Gastrocnemius medialis (tissue), 4 donors: Measurements from ENCODE around the gene EFHD1. TPM values are rescaled to one million over a fixed set of nuclear protein-coding genes. Genes with fewer than 3 reads are reported as not detected.

Experiments used
- ATAC-seq, 2 donors: fragments of 150-250 bp; one replicate each; pipeline ENCODE4 v1.9.1; 2016
- DNase-seq, 2 donors: peaks; one replicate each; pipeline ENCODE4 v3.0.0-alpha.2; 2019
- H3K27ac ChIP-seq, 4 donors: fragments of 200-600 bp; sonication (generic); 1 replicate in 1 of 4; 2 replicates in 3 of 4; pipeline ENCODE4 v1.5.1; 2016 to 2018; ENCODE audit warnings: mild to moderate bottlenecking in 2 of 4, moderate library complexity in 1 of 4
- H3K27me3 ChIP-seq, 3 donors: fragments of 200-600 bp; sonication (generic) in 2 of 3; 1 replicate in 1 of 3; 2 replicates in 2 of 3; pipeline versions ENCODE4 v1.5.1 to v1.6.0; 2016 to 2019; ENCODE audit warnings: mild to moderate bottlenecking in 1 of 3, moderate library complexity in 1 of 3
- H3K36me3 ChIP-seq, 2 donors: fragments of 200-600 bp; sonication (generic) in 1 of 2; one replicate each; pipeline ENCODE4 v1.5.1; 2017 to 2018
- H3K4me1 ChIP-seq, 2 donors: fragments of 200-600 bp; sonication (generic) in 1 of 2; one replicate each; pipeline ENCODE4 v1.5.1; 2016 to 2017; ENCODE audit warnings: mild to moderate bottlenecking in 2 of 2
- H3K4me3 ChIP-seq, 4 donors: fragments of 200-600 bp; sonication (generic) in 3 of 4; 1 replicate in 1 of 4; 2 replicates in 3 of 4; pipeline ENCODE4 v1.5.1; 2016 to 2019; ENCODE audit warnings: mild to moderate bottlenecking in 2 of 4
- H3K9me3 ChIP-seq, 3 donors: fragments of 200-600 bp; sonication (generic) in 2 of 3; 1 replicate in 1 of 3; 2 replicates in 2 of 3; pipeline ENCODE4 v1.5.1; 2016 to 2019
- CTCF ChIP-seq, 5 experiments: fragments of 450-650 bp in 3 of 5; fragments of 200-600 bp in 2 of 5; sonication (generic) in 2 of 5; IDR thresholded peaks in 4 of 5; conservative IDR thresholded peaks in 1 of 5; 1 replicate in 4 of 5; 2 replicates in 1 of 5; pipeline ENCODE4 v1.5.1; 2016 to 2019; ENCODE audit warnings: antibody characterized with exemption in 5 of 5, mild to moderate bottlenecking in 3 of 5, moderate library complexity in 3 of 5
- POLR2A ChIP-seq, 2 donors: fragments of 450-650 bp; IDR thresholded peaks; one replicate each; pipeline ENCODE4 v1.6.1; 2017; ENCODE audit warnings: antibody characterized with exemption in 2 of 2, mild to moderate bottlenecking in 2 of 2, moderate library complexity in 2 of 2
- in situ Hi-C, 4 donors: fragments of 200-750 bp; cut with MboI; loops; one replicate each; pipeline versions ENCODE4 v1.15.0 to v1.8.0; 2017; ENCODE audit warnings: low sequenced_read_pairs in 4 of 4
- intact Hi-C: fragments of 100-400 bp; cut with DNase I; formaldehyde crosslinking; loops from one replicate; pipeline ENCODE4 v1.15.1; 2023; ENCODE audit warnings: low total_unique reads
- total RNA-seq, 4 donors: library from RNA; depleted of rRNA; stranded (reverse); fragments of >200 nt; gene quantifications; one replicate each; pipeline versions ENCODE4 v1.1.0 to v1.2.3, GENCODE V29; 2016

EFHD1 gene
- total RNA-seq, 4 donors from 2014 or later, result 13.4 to 29.0 (median 13.9) TPM

GRCh38 chr2:232662486-232663260 lies 29.3 kb downstream of the EFHD1 start:
- no peaks in the 10 kb centered on the region for H3K36me3 ChIP-seq
- H3K27ac ChIP-seq, result no peak overlapping the region
- ATAC-seq (no peak), DNase-seq (no peak)
- in situ Hi-C loops, result no loop called here
- intact Hi-C loops, result no loop called here
- TF ChIP-seq CTCF (IDR thresholded peaks at IDR 0.05 in 4 of 5, conservative IDR thresholded peaks at IDR 0.05 in 1 of 5) (no peak), POLR2A (IDR thresholded peaks at IDR 0.05) (no peak)
- no peaks in the 10 kb centered on the region for H3K9me3 ChIP-seq
- peaks cover 9 to 30% of the 10 kb centered on the region in 2 donors for H3K4me1 ChIP-seq
- H3K4me3 ChIP-seq, result no peak overlapping the region
- H3K27me3 ChIP-seq, result no peaks in the 10 kb centered on the region

GRCh38 chr2:232666051-232666805 lies 32.8 kb downstream of the EFHD1 start:
- intact Hi-C loops, result no loop called here

GRCh38 chr2:232667989-232668583 lies 34.7 kb downstream of the EFHD1 start:
- DNase-seq, result no peak
- H3K4me1 ChIP-seq, result peaks cover 11 to 20% of the 10 kb centered on the region in 2 donors
- intact Hi-C loops, result loop anchor here (2.0 kb wide), 1 partner anchor 29 kb away; the partner anchor contains the start of gene GIGYF2
- H3K36me3 ChIP-seq, result no peaks in the 10 kb centered on the region
- H3K27me3 ChIP-seq, result no peaks in the 10 kb centered on the region
- TF ChIP-seq CTCF (IDR thresholded peaks at IDR 0.05 in 4 of 5, conservative IDR thresholded peaks at IDR 0.05 in 1 of 5) (no peak), POLR2A (IDR thresholded peaks at IDR 0.05) (no peak)
- H3K27ac ChIP-seq, result peak overlapping the region; percentile 26 to 82 (median 66)
- H3K4me3 ChIP-seq, result no peak overlapping the region
- H3K9me3 ChIP-seq, result no peaks in the 10 kb centered on the region
- peak; percentile 88 to 92 for ATAC-seq
- in situ Hi-C loops, result no loop called here

More at GRCh38 chr2:232666051-232666805, 32.8 kb downstream of the EFHD1 start:
- no peak for TF ChIP-seq CTCF (IDR thresholded peaks at IDR 0.05 in 4 of 5, conservative IDR thresholded peaks at IDR 0.05 in 1 of 5)
- TF ChIP-seq POLR2A (IDR thresholded peaks at IDR 0.05), result no peak
- H3K9me3 ChIP-seq, result no peaks in the 10 kb centered on the region
- no peak for ATAC-seq
- no peak for DNase-seq
- in situ Hi-C loops, result no loop called here
- H3K4me3 ChIP-seq, result no peak overlapping the region
- H3K4me1 ChIP-seq, result peaks cover 11 to 20% of the 10 kb centered on the region in 2 donors
- no peaks in the 10 kb centered on the region for H3K27me3 ChIP-seq
- no peaks in the 10 kb centered on the region for H3K36me3 ChIP-seq
- H3K27ac ChIP-seq, result peak overlapping the region in 1 of 4 donors; percentile 82

- DNase-seq, result no peak
- Histone ChIP-seq H3K27me3 (no peaks in the 10 kb centered on the region), H3K9me3 (no peaks in the 10 kb centered on the region), H3K4me3 (no peak overlapping the region), H3K36me3 (no peaks in the 10 kb centered on the region), H3K4me1 (peaks cover 11 to 20% of the 10 kb centered on the region in 2 donors), H3K27ac (peak overlapping the region in 2 of 4 donors; percentile 77 to 82)
- intact Hi-C loops, result loop anchor here (1.0 to 2.0 kb wide), 3 partner anchors 28 to 63 kb away; partner anchors contain the start of gene GIGYF2
- TF ChIP-seq POLR2A (IDR thresholded peaks at IDR 0.05), result no peak
- peak in 4 of 5 experiments; percentile 32 to 46 (median 44) for TF ChIP-seq CTCF (IDR thresholded peaks at IDR 0.05 in 4 of 5, conservative IDR thresholded peaks at IDR 0.05 in 1 of 5)
- in situ Hi-C loops, result no loop called here
- ATAC-seq, result peak; percentile 50 to 62
These were observed 35.5 kb downstream of the EFHD1 start for GRCh38 chr2:232668805-232669444.
